ENCODE results near the gene CFAP251. TPM values are rescaled to one million over a fixed set of nuclear protein-coding genes. Genes with fewer than 3 reads are reported as not detected.

CFAP251 gene
- total RNA-seq, 2 experiments from 2014 or later = 4.1 to 4.7 TPM

GRCh38 chr12:121966959-121967358 lies 48.6 kb downstream of the CFAP251 start:
- Histone ChIP-seq H4K20me1 (ENCODE audit: insufficient read depth, low read length) (no peaks in the 10 kb centered on the region), H3K4me3 (ENCODE audit: low read depth, low read length, poor library complexity, severe bottlenecking) (no peak overlapping the region), H3K4me2 (ENCODE audit: low read length) (no peak overlapping the region), H3K27ac (ENCODE audit: low read depth, low read length, poor library complexity, severe bottlenecking) (no peak overlapping the region), H3K4me1 (ENCODE audit: insufficient read depth, low read length, poor library complexity, severe bottlenecking) (peaks cover 14% of the 10 kb centered on the region), H3K9me2 (ENCODE audit: insufficient read depth, low read length) (no peaks in the 10 kb centered on the region), H3K36me3 (ENCODE audit: insufficient read depth, low read length) (peaks cover 11% of the 10 kb centered on the region; the same call in 1 of the 2 replicates), H3K9me3 (ENCODE audit: low read length) (no peaks in the 10 kb centered on the region), H2AFZ (ENCODE audit: low read length) (no peak overlapping the region), H3K79me2 (ENCODE audit: insufficient read depth, low read depth, low read length) (no peaks in the 10 kb centered on the region)
- POLR2A ChIA-PET = interaction anchor here (0.6 kb wide), 1 partner anchor 27 kb away, joined by 3 read pairs; no protein-coding TSS in a partner anchor
- no TSS peak for BruUV-seq (replicated peaks)
- TF ChIP-seq, protein P1, sequence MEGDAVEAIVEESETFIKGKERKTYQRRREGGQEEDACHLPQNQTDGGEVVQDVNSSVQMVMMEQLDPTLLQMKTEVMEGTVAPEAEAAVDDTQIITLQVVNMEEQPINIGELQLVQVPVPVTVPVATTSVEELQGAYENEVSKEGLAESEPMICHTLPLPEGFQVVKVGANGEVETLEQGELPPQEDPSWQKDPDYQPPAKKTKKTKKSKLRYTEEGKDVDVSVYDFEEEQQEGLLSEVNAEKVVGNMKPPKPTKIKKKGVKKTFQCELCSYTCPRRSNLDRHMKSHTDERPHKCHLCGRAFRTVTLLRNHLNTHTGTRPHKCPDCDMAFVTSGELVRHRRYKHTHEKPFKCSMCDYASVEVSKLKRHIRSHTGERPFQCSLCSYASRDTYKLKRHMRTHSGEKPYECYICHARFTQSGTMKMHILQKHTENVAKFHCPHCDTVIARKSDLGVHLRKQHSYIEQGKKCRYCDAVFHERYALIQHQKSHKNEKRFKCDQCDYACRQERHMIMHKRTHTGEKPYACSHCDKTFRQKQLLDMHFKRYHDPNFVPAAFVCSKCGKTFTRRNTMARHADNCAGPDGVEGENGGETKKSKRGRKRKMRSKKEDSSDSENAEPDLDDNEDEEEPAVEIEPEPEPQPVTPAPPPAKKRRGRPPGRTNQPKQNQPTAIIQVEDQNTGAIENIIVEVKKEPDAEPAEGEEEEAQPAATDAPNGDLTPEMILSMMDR (conservative IDR thresholded peaks at IDR 0.05; ENCODE audit: low read length) = no peak
- no peak for TF ChIP-seq EZH2phosphoT487 (IDR thresholded peaks at IDR 0.05; ENCODE audit: borderline replicate concordance, low read depth, low read length)
- intact Hi-C loops (cut with micrococcal nuclease; ENCODE audit: unreplicated experiment) = no loop called here
- CTCF ChIA-PET (ENCODE audit: unreplicated experiment) = no interaction called here
- DNase-seq (ENCODE audit: low spot score) = no peak

DNA sequence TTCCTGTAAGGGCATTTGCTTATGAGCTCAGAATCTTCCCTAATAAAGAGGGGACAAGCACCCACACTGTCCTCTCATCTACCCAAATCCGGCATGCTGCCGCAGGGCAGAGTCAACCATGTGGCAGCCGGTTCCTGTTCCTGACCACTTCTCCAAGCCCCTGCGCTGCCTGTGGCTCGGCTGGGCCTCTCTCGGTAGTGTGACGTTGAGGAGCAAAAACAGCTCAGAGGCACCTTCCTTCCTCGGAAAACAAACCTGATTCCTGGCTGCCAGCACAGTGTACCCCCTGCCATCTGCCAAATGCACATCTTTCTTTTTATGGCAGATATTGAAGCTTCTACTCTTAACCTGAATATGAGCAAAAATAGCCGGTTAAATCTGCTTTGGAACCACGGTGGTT lies 50.5 kb downstream of the CFAP251 start:
- ChIA-PET CTCF (ENCODE audit: unreplicated experiment) (interaction anchor here (0.9 kb wide), 1 partner anchor 10 kb away, joined by 3 read pairs; no protein-coding TSS in a partner anchor), POLR2A (interaction anchor here (0.7 to 1.1 kb wide), 2 partner anchors 11 to 16 kb away, joined by 3 read pairs; no protein-coding TSS in a partner anchor)
- no peaks in the 10 kb centered on the region for H3K9me2 ChIP-seq (ENCODE audit: insufficient read depth, low read length)
- H3K9me3 ChIP-seq (ENCODE audit: low read length) = peaks cover 10% of the 10 kb centered on the region
- DNase-seq (ENCODE audit: low spot score) = no peak
- H3K27ac ChIP-seq (ENCODE audit: low read depth, low read length, poor library complexity, severe bottlenecking) = no peak overlapping the region
- no peak overlapping the region for H3K4me2 ChIP-seq (ENCODE audit: low read length)
- no peaks in the 10 kb centered on the region for H4K20me1 ChIP-seq (ENCODE audit: insufficient read depth, low read length)
- H3K36me3 ChIP-seq (ENCODE audit: insufficient read depth, low read length) = peaks cover 18% of the 10 kb centered on the region
- BruUV-seq (replicated peaks) = no TSS peak
- no peak overlapping the region for H3K4me3 ChIP-seq (ENCODE audit: low read depth, low read length, poor library complexity, severe bottlenecking)
- intact Hi-C loops (cut with micrococcal nuclease; ENCODE audit: unreplicated experiment) = no loop called here
- no peak for TF ChIP-seq EZH2phosphoT487 (IDR thresholded peaks at IDR 0.05; ENCODE audit: borderline replicate concordance, low read depth, low read length)
- TF ChIP-seq, protein P1 (conservative IDR thresholded peaks at IDR 0.05; ENCODE audit: low read length) = no peak
- no peaks in the 10 kb centered on the region for H3K79me2 ChIP-seq (ENCODE audit: insufficient read depth, low read depth, low read length)
- no peak overlapping the region for H2AFZ ChIP-seq (ENCODE audit: low read length)
- H3K4me1 ChIP-seq (ENCODE audit: insufficient read depth, low read length, poor library complexity, severe bottlenecking) = peaks cover 14% of the 10 kb centered on the region

DNA sequence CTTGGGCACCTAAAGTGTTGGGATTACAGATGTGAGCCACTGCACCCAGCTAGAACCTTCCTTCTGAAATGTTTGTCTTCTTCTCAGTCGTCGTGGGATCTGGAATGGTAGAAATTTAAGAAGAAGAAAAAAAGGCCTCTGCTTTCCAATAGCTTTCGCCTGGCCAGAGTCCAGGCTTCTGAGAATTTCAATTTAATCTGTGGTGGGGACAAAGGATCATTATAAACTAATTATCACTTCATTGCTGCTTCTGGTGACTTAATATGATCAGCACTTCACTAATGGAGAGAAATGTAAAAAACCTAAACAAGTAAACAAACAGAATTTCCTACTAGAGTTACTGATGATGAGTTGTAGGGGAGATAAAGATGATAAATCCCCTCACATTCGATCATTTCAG lies 51.3 kb downstream of the CFAP251 start:
- no TSS peak for BruUV-seq (replicated peaks)
- CTCF ChIA-PET (ENCODE audit: unreplicated experiment) = no interaction called here

More for the DNA sequence above, 51.3 kb downstream of the CFAP251 start:
- POLR2A ChIA-PET = interaction anchor here (0.5 to 0.9 kb wide), 3 partner anchors 9 to 1071 kb away, joined by 3 to 4 read pairs (median 3); no protein-coding TSS in a partner anchor
- peaks cover 25% of the 10 kb centered on the region for H3K36me3 ChIP-seq (ENCODE audit: insufficient read depth, low read length)
- no peaks in the 10 kb centered on the region for H3K79me2 ChIP-seq (ENCODE audit: insufficient read depth, low read depth, low read length)
- intact Hi-C loops (cut with micrococcal nuclease; ENCODE audit: unreplicated experiment) = no loop called here
- H3K4me1 ChIP-seq (ENCODE audit: insufficient read depth, low read length, poor library complexity, severe bottlenecking) = peaks cover 8% of the 10 kb centered on the region
- H3K4me3 ChIP-seq (ENCODE audit: low read depth, low read length, poor library complexity, severe bottlenecking) = no peak overlapping the region
- peaks cover 19% of the 10 kb centered on the region for H3K9me3 ChIP-seq (ENCODE audit: low read length)
- no peak overlapping the region for H2AFZ ChIP-seq (ENCODE audit: low read length)
- no peak for DNase-seq (ENCODE audit: low spot score)
- no peaks in the 10 kb centered on the region for H3K9me2 ChIP-seq (ENCODE audit: insufficient read depth, low read length)
- TF ChIP-seq, protein P1 (conservative IDR thresholded peaks at IDR 0.05; ENCODE audit: low read length) = no peak
- no peak overlapping the region for H3K27ac ChIP-seq (ENCODE audit: low read depth, low read length, poor library complexity, severe bottlenecking)
- no peak overlapping the region for H3K4me2 ChIP-seq (ENCODE audit: low read length)
- no peaks in the 10 kb centered on the region for H4K20me1 ChIP-seq (ENCODE audit: insufficient read depth, low read length)
